GM13977 (cell line): ENCODE data around the gene EIF3M.
A peak's percentile ranks its signal among the peaks of the same experiment; 100 is the strongest.

Experiments used
- DNase-seq: peaks from one replicate; pipeline ENCODE4 v3.0.0; 2012; ENCODE audit warnings: low spot score
- CTCF ChIP-seq: IDR thresholded peaks from 2 replicates; pipeline ENCODE4 v1.5.1; 2012; ENCODE audit warnings: mild to moderate bottlenecking, control low read depth; ENCODE audit not compliant: insufficient read depth; ENCODE audit errors: extremely low read depth, missing control alignments
- in situ Hi-C: fragments of 300-500 bp; cut with MboI; formaldehyde crosslinking; loops from one replicate; pipeline ENCODE4 v1.12.0; 2022; ENCODE audit warnings: low sequenced_read_pairs, low pct_unique_long_range_greater_than_20kb, mixed read lengths, inconsistent platforms; ENCODE audit not compliant: unreplicated experiment

The EIF3M gene

DNA sequence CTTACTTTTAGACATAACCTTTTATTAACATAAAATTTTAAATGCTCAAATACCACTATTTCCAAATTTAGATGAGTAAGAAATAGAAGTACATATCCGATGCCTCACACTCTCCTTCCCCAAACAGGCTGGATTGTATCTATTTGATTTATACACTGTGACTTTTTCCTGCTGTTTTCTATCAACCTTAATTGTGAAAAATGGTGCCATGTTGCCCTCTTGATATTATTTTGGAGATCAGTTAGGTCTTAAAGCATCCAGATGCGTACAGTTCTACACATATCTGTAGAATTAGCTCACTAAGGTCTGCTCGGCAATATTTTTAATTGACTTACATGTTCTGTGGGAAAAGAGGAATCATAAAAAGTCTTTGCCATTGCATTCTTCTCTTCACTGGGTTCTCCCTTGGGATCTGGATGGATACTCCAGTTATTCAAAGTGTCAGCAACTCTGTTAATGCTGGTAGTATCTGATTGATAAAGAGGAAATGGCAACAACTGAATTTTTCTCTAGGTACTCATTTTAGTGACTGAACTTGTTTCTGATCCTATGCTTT lies 27.2 kb downstream of the EIF3M start:
- in situ Hi-C loops = no loop called here
- DNase-seq = no peak
- no peak for TF ChIP-seq CTCF

- peak; percentile 17 for DNase-seq
- TF ChIP-seq CTCF = no peak
- in situ Hi-C loops = no loop called here
Measured at GRCh38 chr11:32613500-32614151, 30.0 kb downstream of the EIF3M start.

GRCh38 chr11:32615422-32615821 lies 31.8 kb downstream of the EIF3M start:
- peak; percentile 11 for DNase-seq
- in situ Hi-C loops = no loop called here
- peak; percentile 54 for TF ChIP-seq CTCF

- DNase-seq = no peak
- no peak for TF ChIP-seq CTCF
- in situ Hi-C loops = no loop called here
Measured at GRCh38 chr11:32616903-32617302, 33.3 kb downstream of the EIF3M start.

DNA sequence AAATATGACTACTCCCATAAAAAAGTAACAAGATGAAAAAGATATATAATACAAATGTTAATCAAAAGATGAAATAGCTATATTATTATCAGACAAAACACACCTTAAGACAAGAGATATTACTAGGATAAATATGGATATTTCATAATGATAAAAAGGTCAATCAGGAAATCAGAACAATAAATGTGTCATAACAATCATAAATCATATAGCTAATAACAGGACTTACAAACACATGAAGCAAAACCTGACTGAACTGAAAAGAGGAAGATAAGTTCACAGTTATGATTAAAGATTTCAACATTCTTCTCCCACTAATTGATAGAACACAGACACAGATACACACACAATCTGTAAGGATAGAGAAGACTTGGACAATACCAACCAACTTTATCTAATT lies 47.2 kb downstream of the EIF3M start:
- in situ Hi-C loops = no loop called here
- DNase-seq = no peak
- no peak for TF ChIP-seq CTCF

- no peak for TF ChIP-seq CTCF
- DNase-seq = no peak
- in situ Hi-C loops = no loop called here
Measured at GRCh38 chr11:32635819-32636218, 52.2 kb downstream of the EIF3M start.
